Stimulated activated CD8-positive, alpha-beta memory T cell treated with anti-CD3 and anti-CD28 coated beads, Interleukin-12 subunit alpha, Interleukin-12 subunit beta, amount 100 ng/mL, for 1 hour (primary cell): ENCODE measurements around the gene MED17.

Source experiments
- DNase-seq: peaks from one replicate; pipeline ENCODE4 v3.0.0-alpha.2; 2020; ENCODE audit warnings: low read depth

Gene MED17

DNA sequence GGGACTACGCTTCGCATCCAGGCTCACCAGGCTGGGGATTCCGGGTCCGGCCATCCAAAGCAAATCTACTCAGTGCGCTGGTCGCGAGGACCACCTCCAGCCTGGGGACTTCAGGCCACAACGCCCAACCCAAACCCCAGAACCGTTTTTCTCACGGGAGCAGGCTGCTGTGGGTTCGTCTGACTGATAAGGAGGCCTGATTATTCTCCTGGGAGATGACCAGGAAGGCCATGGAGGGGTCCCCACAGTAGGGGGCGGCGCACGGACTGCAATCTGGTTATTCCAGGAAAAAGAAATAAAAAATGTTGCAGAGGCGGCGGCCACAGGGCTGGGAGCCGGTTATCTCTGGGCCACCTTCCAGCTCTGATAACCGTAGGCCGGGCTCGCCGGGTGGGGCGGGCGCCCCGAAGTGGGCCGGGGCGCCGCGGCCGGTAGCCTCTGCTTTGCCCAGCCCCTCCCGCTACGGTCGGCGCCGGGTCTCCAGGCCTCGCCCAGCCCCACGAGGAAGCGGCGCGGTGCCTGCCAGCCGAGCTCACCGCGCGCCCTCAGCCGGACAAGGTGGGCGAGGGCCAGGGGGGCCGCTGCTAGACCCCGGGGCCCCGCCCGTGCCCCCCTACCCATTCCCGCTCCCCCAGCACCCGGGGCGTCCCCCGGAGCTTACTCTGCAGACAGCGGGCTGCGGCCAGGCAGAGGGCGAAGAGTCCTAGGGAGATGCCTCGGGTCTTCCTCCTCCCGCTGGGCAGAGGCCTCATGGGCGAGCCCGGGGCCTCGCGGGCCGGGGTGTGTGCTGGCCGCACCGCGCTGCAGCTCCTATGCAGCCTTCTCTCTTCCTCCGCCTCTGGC, 65.9 kb downstream of the MED17 start:
- DNase-seq: no peak

DNA sequence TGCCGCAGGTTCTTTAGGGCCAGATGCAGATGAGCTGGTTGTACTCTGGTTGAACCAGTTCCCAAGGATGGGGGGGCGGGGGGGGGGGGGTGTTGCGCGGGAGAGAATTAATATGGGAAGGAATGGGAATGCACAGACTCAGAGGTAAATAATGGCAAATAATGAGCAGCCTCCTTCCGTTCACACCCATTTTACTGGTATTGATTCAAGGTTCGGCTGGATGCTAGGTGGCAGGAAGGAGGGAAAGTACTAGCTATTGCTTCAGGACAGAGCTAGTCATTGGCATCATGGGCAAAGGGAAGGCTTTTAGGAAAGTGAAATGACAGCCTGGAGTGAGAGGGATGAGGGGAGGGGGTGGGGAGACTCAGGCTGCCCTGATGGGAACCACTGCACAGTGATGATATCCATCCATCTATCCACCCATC, 66.5 kb downstream of the MED17 start, which contains the start of gene VSTM5:
Gene VSTM5 (minus strand): TSS at position 25 of the 425 bp plus-strand sequence. CDS start 116 bp downstream, outside the sequence.
- DNase-seq: no peak

GRCh38 chr11:93852242-93852641, 68.2 kb downstream of the MED17 start:
- no peak for DNase-seq

GRCh38 chr11:93857413-93858120, 73.5 kb downstream of the MED17 start:
- no peak for DNase-seq

DNA sequence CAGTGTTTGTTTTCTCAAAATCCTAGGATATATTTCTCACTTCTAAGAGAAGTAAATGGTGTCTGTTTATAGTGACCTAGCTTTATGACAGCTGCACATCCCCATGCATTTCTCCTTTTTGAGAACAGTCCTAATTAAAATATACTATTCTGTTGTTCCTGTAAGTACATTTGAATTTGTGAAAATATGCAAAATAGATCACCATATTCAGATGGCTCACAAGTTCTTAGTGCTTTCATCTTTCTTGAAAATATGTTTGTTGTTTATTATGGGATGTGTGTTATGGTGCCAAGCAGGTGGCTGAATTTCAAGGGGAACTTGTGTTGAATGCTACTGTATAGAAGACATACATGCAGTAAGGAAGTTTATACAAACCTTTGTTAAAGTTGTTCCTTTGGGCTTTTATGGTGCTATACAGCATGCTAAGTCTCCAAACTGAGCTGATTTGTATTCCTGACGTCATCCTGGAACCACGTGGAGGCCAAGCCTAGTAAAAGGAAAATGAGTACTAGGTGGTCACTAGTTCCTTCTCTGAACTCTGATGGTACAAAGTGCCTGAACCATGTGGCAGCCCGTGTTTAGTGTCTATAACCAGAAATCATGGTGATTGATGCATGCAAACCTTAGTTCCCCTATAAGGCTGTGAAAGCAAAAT, 74.2 kb downstream of the MED17 start:
- DNase-seq: no peak

DNA sequence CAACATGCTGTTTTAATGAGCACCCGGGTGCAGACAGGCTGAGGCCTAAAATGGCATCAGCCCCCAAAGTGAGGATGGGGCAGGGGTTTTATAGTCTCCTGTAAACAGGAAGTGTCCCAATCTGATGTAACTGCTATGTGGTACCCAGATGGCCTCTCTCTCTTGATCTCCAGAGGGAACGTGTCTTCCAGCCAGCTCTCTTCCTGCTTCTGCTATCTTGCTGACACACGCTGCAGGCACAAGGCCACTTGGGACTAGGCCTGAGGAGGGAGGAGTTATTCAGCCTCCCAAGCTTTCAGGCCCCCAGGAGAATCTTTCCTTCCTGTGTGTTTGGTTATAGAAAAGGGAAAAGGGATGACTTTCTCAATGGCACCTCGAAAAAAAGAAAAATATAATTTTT, 77.7 kb downstream of the MED17 start:
- no peak for DNase-seq
